Heart left ventricle (tissue), 13 donors: Measurements from ENCODE around the gene MRRF.

ENCODE experiments used
- POLR2A ChIP-seq, 2 donors: fragments of 450-650 bp; IDR thresholded peaks; one replicate each; pipeline ENCODE4 v1.6.1; 2017; ENCODE audit warnings: antibody characterized with exemption in 2 of 2, mild to moderate bottlenecking in 2 of 2, moderate library complexity in 2 of 2
- TF ChIP-seq, protein P1 (sequence below), 12 donors: fragments of 200-600 bp; sonication (generic) in 4 of 12; IDR thresholded peaks; one replicate each; pipeline versions ENCODE4 v1.5.0 to v1.8.0; 2018 to 2022; ENCODE audit warnings: antibody characterized with exemption in 12 of 12, mild to moderate bottlenecking in 5 of 12
- donor health status: ischemic (EF 13 %, LVEDD 7.1; RV severe dilation, severe dysfunction).
- donor health status: DM: no; HTN: yes; CAD: no.
- donor health status: DM: no; HTN: no; CAD: no.
- donor health status: ischemic (EF 25% LVEDD 6.9; RV normal size, moderate dysfunction).
- donor health status: ischemic (EF 25% LVEDD 5.7; RV mildly dilated, moderate dysfunction).
- donor health status: ischemic (EF 35%, LVEDD 5.7; RV mildly dilated, moderate dysfunction).
- donor health status: nonischemic (EF 11% LVEDD 7.7; RV severe dilation, severe dysfunction).
- donor health status: DM: yes; HTN: yes; CAD: no.
- donor health status: PGD.
- donor health status: ischemic (EF 29% LVEDD 5.4; RV normal size, mild dysfunction).
- donor health status: nonischemic (EF 23%, LVEDD 6.1; RV moderate dilation, normal function).

DNA sequence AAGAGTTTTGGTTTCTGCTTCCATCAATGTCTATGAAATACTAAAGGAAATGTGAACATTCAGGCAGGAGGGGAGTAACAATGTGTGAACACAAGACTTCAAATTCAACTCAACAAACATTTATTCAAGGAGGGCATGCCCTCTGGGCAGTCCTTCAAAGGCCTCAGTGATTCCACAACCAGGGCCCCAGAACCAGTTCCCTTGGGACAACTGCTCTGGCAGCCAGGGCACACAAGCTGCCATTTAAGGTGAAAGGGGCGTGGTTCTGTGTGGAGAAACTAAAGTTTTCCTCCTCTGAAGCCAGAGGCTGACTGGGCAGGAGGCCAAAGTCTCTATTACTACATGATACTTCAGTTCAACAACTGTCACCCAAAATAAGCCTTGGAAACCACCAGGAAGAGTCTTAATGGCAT is 3.2 kb upstream of the MRRF start:
- no peak for TF ChIP-seq POLR2A (IDR thresholded peaks at IDR 0.05)
- TF ChIP-seq, protein P1, sequence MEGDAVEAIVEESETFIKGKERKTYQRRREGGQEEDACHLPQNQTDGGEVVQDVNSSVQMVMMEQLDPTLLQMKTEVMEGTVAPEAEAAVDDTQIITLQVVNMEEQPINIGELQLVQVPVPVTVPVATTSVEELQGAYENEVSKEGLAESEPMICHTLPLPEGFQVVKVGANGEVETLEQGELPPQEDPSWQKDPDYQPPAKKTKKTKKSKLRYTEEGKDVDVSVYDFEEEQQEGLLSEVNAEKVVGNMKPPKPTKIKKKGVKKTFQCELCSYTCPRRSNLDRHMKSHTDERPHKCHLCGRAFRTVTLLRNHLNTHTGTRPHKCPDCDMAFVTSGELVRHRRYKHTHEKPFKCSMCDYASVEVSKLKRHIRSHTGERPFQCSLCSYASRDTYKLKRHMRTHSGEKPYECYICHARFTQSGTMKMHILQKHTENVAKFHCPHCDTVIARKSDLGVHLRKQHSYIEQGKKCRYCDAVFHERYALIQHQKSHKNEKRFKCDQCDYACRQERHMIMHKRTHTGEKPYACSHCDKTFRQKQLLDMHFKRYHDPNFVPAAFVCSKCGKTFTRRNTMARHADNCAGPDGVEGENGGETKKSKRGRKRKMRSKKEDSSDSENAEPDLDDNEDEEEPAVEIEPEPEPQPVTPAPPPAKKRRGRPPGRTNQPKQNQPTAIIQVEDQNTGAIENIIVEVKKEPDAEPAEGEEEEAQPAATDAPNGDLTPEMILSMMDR (IDR thresholded peaks at IDR 0.05): no peak
